GM12873 (cell line): ENCODE results near the gene CALR3.

Experiments used
- CTCF ChIP-seq: IDR thresholded peaks from 2 replicates; pipeline ENCODE4 v1.5.1; 2012; ENCODE audit warnings: low read depth, mild to moderate bottlenecking, moderate library complexity, low read length, control low read depth; ENCODE audit not compliant: insufficient read depth; ENCODE audit errors: missing control alignments

CALR3 gene

GRCh38 chr19:16495982-16496612 lies at the start of gene CALR3, which contains the start of gene C19orf44:
TSS of gene CALR3 (minus strand) at chr19:16496167. CDS start at chr19:16496129, 38 bp downstream.
TSS of gene C19orf44 (plus strand) at chr19:16496394. CDS start at chr19:16500793, 4,399 bp downstream.
- TF ChIP-seq CTCF = no peak

GRCh38 chr19:16544473-16545231 lies 48.7 kb upstream of the CALR3 start:
- no peak for TF ChIP-seq CTCF

GRCh38 chr19:16542910-16543472 lies 47.0 kb upstream of the CALR3 start:
- TF ChIP-seq CTCF = no peak

GRCh38 chr19:16542045-16542909 lies 46.3 kb upstream of the CALR3 start, which contains the start of gene CHERP:
TSS of gene CHERP (minus strand) at chr19:16542437. CDS start at chr19:16542378, 59 bp downstream.
- TF ChIP-seq CTCF = no peak

GRCh38 chr19:16541526-16542044 lies 45.6 kb upstream of the CALR3 start:
- TF ChIP-seq CTCF = no peak

GRCh38 chr19:16540948-16541347 lies 45.0 kb upstream of the CALR3 start:
- no peak for TF ChIP-seq CTCF
